HG03565 (cell line): Measurements from ENCODE around the gene PKP1.

Source experiments
- ATAC-seq: cut with Tn5 transposase; IDR thresholded peaks from one replicate; pipeline ENCODE4 v1.9.1; 2021; ENCODE audit warnings: mild to moderate bottlenecking, moderate library complexity; ENCODE audit not compliant: unreplicated experiment

The PKP1 gene

DNA sequence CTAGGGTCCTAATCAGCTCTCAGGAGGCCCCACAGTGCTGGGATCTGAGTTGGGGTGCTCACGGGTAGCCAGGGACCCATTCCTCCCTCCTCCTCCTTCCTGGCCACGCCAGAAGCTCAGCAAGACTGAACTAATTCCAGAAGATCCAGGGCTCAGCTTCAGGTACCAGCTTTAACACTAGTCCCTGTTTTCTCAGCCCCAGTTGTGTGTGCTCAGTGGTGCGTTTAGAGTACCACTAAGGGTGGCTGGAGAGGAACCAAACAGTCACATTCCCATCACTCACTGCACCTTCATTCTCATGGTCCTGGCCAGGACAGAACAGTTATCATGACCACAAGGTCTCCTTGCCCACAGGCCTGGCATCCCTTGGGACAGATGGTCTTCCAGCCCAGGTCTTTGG is 20.8 kb downstream of the PKP1 start:
- no peak for ATAC-seq

DNA sequence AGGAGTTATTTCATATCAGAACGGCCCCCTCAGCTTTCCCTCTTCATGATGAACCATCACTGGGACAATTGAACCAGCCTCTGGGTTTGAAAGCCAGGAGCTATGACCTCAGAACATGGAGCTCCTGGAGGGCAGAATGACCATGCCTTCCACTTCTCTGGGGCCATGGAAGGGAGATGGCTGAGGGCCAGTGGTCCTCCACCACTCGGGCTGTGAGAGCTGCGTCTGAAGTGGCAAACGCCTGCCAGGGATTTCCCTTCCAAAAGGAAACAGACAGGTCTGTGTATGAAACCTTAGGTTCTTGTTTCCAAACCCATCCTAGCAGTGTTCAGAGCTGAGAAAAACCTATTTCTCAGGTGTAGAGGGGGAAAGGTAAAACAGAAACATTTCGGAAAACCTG is 22.5 kb downstream of the PKP1 start:
- ATAC-seq, result no peak

DNA sequence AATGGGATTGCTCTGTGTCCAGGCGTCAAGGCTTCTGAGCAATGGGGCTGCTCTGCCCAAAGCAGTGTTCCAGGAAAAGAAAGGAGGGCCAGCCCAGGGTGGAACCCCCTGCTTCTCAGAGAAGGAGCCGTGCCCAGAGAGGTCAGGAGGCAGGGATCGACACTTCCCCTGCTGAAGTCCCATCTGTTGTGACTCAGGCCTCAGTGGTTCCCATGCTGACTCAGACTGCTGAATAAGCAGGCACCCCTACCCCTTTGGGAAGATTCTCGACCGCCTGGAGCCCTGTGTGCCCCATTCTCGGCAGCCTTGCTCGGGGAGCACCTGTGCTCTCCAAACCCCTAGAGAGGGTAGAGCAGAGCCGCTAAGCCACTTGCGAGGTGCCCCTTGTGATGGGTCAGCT is 23.9 kb downstream of the PKP1 start:
- ATAC-seq, result no peak

DNA sequence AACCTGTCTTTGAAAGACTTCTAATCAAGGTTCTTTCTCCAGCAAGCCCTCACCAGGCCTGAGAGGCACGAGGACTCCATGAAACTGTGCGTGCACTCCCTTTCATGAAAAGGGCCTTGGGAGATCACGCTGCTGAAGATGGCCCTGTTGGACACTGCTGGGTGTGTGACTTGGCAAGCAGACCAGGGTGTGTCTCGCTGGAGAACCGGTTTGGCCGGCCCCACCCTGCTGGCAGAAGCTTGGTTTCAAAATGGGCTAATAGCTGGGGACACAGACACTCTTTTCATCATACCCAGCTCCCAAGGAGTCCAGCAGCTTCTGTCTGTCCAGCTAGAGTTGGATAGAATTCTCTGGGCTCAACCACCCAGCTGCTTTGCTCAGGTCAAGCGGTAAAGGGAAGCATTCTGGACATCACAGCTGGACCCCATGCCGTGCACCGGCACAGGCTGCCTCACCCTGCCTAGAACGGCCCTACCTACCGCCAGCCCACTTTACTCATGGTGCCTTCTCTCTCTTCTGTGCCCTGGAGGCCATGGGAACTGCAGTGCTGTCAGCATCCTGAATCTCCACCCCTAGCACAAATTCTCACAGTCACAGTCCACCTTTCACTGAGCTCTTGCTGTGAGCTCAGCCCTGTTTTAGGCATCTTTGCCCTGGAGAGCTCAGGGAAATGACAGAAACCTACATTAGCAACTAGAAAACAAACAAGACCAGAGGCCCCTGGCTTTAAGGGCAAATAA is 24.6 kb downstream of the PKP1 start:
- ATAC-seq, result no peak

DNA sequence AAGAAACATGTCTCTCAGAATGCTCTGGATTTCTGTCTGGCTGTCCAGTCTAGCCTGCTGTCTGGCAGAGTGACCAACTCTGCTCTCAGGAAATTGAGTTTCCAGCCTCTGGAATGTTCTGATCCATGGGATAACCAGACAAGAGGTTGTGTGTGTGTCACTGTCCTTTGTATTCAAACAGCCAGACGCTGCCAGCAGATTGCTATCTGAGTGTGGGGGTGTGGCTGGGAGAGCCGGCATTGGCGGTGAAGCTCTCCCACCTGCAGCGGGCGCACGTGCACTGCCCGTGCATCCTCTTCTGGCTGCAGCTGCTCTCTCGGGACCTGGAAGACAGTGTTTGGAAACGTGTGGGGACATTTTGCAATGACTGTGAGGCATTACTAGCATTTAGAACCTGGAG is 26.1 kb downstream of the PKP1 start:
- ATAC-seq, result no peak

DNA sequence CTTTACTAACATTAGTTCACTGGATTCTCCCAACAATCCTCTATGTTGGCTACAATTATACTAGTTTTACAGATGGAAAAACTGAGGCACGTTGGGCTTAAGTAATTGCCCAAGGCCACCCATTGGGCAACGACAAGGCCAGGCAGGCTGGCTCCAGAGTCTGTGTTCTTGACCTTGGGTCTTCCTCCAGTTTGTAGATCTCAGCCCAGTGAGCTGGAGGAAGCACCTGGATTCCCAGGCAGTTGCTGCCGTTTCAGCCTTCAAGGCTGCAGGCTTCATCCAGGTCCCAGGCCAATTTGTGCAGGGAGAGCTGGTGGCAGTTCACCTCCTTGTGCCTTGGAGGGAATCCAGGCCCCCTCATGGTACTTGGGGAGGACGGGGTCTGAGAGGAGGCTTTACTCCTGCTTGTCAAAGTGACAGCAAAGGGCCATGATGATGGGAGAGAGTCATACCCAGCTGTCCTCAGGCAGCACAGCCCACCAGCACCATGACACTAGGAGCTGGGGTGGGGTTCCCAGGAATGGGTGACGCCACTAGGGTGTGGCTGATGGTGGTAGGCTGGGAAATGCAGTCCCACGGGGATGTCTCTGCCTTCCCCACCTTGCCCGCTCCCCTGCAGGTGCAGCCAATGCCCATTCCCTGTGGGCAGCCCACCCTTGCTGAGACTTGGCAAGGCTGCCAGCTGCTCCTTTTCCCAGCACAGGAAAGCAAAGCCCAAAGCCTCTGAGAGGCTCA is 27.1 kb downstream of the PKP1 start:
- ATAC-seq, result no peak

DNA sequence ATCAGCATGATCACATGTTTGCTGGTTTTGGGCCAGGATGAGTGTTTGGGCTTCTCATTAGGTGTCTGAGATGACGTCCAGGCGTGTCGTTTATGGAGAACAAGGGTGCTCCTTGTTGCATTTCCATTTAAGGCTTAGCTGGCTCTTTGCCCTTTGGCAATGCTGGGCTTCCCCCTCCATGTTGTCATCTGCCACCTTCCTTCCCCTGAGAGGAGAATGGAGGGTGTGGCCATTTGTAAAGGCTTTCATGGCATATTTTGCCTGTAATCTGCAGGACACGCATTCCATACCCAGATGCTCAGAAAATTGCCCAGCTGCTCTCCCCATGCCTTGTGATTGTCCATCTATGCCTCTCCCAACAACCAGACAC is 27.7 kb downstream of the PKP1 start:
- ATAC-seq, result no peak

DNA sequence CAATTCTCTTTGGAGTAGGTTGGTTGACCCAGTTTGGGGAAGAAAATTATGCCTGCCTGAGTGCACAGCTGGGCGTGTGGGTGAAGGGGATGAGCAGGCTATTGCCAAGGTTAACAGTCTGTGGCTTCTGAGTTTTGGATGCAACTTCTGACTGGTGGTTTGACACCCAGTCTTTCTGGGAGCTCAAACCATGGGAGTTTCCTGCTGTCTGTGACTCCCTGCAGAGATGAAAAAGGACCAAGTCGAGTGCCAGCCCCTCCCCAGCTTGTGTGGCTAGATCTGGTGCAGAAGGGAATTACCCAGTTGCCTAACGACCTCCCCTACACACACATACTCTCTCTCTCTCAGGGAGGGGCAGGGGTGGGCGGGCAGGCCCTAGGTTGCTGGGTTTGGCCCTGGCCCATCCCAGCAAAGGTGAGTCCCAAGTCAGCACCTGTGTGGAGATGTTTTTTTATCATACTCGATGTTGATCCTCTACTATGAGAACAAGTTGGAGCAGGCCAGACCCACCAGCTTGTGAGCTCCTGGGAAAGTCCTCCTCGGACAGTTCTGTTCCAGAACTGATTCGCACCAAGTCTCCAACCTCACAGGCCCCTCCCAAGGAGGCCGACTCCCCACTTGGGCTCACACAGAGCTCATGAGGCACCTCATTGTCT is 28.2 kb downstream of the PKP1 start:
- ATAC-seq, result no peak

DNA sequence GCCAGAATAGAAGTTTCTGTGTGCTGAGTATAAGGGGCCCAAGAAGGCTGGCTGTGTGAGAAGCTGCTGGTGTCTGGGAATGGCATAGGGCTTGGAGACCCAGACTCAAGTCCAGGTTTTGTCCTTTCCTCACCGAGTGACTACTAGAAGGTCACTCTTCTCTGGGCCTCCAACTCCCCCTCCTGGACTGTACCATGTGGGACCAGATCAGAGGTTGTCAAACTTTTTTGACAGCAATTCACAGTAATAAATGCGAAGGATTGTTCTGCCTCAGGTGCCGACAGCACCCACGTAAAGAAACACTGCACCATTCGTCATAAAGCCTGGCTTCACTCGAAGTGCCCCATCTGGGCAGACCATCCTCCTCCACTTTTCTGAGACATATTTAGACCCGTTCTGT is 29.0 kb downstream of the PKP1 start:
- no peak for ATAC-seq

DNA sequence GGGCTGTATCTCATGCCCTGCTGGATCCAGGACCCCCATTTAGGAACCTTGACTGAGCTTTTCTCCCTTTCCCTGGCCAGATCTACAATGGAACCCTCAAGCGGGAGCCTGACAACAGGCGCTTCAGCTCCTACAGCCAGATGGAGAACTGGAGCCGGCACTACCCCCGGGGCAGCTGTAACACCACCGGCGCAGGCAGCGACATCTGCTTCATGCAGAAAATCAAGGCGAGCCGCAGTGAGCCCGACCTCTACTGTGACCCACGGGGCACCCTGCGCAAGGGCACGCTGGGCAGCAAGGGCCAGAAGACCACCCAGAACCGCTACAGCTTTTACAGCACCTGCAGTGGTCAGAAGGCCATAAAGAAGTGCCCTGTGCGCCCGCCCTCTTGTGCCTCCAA is 29.8 kb downstream of the PKP1 start:
- ATAC-seq, result no peak

DNA sequence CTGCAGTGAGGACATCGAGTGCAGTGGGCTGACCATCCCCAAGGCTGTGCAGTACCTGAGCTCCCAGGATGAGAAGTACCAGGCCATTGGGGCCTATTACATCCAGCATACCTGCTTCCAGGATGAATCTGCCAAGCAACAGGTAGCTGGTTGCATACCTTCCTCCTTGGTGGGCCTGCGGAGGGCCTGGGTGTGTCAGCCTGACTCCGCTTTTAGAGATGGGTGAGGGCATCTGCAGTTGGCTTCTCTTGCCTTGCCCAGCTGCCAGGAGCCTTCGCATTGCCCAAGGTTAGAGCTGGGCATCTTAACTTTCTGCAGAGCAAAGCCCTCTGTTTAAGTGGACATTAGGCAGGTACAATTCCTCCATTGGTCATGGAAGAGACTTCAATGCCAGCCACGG is 33.2 kb downstream of the PKP1 start:
- ATAC-seq, result no peak

DNA sequence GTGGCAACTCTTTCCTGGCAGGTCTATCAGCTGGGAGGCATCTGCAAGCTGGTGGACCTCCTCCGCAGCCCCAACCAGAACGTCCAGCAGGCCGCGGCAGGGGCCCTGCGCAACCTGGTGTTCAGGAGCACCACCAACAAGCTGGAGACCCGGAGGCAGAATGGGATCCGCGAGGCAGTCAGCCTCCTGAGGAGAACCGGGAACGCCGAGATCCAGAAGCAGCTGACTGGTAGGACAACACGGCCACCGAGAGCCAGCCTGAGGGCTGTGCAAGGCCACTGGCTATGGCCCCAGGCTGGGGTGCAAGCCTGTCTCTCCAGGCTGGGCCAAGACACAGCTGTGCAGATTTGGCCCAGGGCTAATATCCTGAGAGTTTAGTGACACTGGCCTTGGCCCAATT is 34.2 kb downstream of the PKP1 start:
- no peak for ATAC-seq

DNA sequence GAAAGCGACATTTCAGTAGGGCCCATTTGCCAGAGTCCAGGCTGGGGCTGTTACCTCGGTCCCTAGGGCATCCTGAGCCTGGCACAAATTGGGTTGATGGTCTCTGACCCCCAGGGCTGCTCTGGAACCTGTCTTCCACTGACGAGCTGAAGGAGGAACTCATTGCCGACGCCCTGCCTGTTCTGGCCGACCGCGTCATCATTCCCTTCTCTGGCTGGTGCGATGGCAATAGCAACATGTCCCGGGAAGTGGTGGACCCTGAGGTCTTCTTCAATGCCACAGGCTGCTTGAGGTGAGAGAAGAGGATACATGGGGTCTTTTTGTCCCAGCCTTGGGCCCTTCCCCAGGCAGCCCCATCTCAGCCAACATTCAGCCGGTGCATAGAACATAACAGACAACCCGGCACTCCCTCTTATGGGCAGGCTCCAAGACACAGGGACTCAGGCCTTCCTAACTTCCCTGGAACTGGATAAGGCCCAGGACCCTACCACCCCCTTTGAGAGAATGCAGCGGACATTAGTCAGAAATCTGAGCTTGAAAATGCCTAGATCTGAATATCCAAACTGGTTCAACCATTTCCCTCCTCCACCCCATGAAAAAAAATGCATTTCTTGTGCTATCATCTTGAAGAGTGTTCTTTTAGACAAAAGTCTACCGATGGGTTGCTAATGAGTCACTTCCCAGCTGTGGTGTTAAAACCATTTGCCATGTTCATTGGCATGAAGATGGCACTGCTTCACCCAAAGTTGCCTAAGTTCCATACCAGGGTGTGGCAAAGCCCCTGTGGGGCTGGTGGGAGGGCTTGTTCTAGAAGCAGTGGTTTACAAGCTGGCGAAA is 35.4 kb downstream of the PKP1 start:
- ATAC-seq, result no peak

DNA sequence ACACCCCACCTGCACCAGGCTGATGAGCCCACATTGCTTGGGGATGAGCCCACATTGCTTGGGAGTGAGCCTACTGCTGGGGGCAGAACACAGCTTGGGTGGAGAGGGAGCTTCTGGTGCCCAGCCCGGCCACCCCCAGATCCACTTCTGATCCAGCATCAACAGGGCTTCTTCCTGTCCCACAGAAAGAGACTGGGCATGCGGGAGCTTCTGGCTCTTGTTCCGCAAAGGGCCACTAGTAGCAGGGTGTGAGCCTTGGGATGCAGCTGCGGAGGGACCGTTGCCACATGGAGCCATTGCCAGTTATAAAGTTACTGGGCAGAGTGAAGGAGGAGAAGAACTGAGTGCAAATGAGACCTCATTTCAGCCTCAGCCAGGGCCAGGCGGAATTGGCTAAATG is 36.3 kb downstream of the PKP1 start:
- no peak for ATAC-seq

DNA sequence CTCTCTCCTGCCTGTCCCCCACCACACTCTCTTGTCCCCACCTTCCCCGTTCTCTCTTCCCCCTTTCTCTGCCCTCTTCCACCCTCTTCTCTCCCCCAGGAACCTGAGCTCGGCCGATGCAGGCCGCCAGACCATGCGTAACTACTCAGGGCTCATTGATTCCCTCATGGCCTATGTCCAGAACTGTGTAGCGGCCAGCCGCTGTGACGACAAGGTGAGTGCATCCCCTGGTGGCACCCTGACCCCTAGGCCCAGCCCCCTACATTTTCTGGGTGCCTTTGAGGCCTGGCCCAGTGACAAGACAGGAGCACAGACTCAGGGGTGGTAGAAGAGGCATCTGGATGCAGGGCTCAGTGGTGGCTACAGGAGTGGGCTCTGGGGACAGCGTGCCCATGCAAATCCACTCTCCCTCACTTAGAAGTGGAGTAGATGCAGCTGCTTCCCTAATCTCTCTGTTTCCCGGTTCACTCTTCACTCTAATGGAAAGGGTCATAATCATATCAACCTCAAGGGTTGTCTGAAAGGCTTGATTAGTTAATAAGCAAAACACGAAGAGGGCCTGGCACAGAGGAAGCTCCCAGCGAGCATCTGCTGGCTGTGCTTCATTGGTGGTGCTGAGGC is 37.0 kb downstream of the PKP1 start:
- no peak for ATAC-seq

DNA sequence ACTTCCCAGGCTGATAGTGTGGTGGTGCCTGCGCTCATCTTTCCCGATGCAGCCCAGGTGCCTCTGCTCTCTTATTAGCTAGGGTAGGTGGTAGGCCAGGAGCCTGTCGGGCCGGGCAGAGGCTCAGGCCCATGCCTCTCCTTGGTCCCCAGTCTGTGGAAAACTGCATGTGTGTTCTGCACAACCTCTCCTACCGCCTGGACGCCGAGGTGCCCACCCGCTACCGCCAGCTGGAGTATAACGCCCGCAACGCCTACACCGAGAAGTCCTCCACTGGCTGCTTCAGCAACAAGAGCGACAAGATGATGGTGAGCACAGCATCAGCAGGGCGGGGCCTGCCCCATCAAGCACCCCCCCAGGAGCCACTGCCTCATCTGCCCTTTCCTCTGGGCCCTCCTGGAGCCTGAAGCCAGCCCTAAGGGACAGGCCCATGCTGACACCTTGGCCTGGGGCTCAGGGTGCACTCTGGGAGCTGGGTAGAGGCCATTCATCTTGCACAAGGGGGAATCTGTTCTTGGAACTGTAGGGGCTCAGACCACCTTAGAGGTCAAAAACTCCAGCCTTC is 38.6 kb downstream of the PKP1 start:
- ATAC-seq, result no peak

DNA sequence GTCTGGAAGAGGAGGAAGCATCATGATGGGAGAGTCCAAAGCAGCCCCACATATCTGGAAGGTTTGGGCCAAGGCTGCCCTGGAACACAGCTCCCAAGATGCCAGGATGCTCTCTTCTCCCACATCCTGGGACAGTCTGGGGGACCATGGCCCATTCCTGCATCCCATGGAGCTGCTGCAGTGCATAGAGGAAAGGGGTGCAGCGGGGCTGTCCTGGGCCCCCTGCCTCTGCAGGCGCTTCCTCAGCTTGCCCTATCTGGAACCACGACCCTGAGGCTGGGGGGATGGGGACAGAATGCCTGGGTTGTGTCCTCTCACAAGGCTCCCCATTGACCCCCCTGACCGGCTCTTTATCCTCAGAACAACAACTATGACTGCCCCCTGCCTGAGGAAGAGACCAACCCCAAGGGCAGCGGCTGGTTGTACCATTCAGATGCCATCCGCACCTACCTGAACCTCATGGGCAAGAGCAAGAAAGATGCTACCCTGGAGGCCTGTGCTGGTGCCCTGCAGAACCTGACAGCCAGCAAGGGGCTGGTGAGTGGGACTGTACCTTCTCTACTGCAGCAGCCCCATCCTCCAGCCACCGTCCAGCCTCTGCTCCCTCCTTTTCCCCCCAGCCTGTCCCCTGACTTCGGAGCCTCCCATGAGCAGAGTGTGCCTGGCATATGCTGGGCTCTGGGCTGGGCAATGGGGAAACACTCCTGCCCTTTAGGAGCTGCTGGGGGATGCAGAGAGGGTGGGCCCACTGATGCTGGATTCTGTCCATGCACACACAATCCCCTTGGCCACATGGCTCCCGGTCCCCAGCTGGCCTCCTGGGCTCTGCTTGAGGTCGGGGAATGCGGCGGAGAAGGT is 39.6 kb downstream of the PKP1 start:
- no peak for ATAC-seq

DNA sequence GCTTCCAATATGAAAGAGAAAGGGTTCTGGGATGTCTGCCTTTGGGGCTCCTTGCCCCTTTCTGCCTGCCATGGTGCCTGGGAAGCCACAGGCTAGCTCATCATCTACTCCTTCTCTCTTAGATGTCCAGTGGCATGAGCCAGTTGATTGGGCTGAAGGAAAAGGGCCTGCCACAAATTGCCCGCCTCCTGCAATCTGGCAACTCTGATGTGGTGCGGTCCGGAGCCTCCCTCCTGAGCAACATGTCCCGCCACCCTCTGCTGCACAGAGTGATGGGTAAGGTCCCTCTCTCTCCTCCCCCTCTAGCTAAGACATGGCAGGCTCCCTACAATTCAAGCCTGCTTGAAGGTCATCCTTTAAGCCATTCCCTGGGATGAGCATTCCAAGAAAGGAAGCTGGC is 41.0 kb downstream of the PKP1 start:
- no peak for ATAC-seq

DNA sequence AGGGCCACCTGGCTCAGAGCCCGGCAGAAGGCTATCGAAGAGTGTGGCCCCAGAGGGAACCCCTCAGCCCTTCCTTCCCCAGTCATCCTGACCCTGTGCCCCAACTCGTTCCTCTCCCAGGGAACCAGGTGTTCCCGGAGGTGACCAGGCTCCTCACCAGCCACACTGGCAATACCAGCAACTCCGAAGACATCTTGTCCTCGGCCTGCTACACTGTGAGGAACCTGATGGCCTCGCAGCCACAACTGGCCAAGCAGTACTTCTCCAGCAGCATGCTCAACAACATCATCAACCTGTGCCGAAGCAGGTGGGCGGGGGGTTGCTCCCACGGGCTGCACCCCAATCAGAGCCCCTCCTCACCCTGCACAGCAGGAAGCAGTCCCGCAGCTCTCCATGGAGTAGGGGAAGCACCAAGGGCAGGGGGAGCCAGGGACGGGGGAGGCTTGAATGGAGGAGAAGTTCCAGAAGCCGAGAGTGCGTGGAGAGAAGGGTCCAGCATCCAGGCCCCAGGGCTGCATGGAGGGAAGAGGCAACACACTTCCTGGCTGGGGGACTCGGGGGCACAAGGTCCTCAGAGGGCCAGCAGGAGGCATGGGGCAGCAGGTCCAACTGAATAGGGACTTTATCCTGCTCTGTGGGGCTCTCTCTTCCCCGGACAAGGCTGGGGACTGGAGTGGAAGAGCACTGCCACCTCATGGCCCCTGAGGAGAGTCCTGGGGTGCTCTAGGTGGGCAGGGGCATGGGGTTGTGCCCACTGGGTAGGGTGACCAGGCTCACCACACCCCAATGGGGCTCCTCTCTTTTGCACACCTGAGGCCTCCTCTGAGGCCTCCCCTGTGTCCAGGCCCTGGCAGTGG is 41.7 kb downstream of the PKP1 start:
- ATAC-seq, result no peak
